ENCODE data around the gene LILRB2.

Gene LILRB2

DNA sequence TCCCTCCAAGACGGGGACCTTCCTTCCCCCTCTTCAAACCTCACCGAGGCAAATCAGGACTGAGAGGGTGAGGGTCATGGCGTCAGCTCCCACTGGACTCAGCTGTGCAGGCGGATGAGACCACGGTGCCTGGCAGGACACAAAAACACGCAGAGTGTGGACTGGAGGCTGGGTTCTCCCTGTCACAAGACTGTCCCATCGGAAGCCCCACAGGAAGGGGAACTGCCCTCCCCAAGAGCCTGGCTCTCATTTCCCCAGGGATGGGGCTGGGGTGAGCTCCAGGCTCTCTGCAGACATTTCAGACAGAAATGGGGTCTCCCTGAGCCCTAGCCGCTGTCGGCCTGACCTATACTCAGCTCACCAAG is 23.8 kb downstream of the LILRB2 start, which contains the start of gene LILRB5:
Gene LILRB5, minus strand, starts transcription at position 158 of the 365 bp plus-strand sequence. Its CDS starts 80 bp downstream, at position 78.
- peaks cover 0 to 5% (median 0%) of the 10 kb centered on the region in 5 donors for H3K36me3 ChIP-seq (ENCODE audit: control insufficient read depth in 5 of 5, insufficient read depth in 5 of 5, low read length in 5 of 5)
- peak within 1 kb of the TSS; percentile 23 for H3K27ac ChIP-seq (ENCODE audit: low read depth, low read length)
- peak within 1 kb of the TSS; percentile 38 to 63 (median 51) for H3K4me3 ChIP-seq (ENCODE audit: low read depth in 1 of 5, low read length in 5 of 5)
- peaks cover 20 to 39% (median 20%) of the 10 kb centered on the region in 5 donors for H3K27me3 ChIP-seq (ENCODE audit: control insufficient read depth in 5 of 5, insufficient read depth in 4 of 5, low read length in 5 of 5)
- H3K9ac ChIP-seq (ENCODE audit: low read length in 5 of 5): peak within 1 kb of the TSS in 4 of 5 donors; percentile 10 to 66 (median 41)
- H3K4me1 ChIP-seq (ENCODE audit: control insufficient read depth in 5 of 5, insufficient read depth in 5 of 5, low read length in 5 of 5): peaks cover 0 to 16% (median 0%) of the 10 kb centered on the region in 5 donors
- no peaks in the 10 kb centered on the region for H3K9me3 ChIP-seq (ENCODE audit: control insufficient read depth in 5 of 5, low read length in 5 of 5)

GRCh38 chr19:54256250-54257115 is 24.4 kb downstream of the LILRB2 start:
- peak overlapping the region; percentile 38 to 63 (median 51) for H3K4me3 ChIP-seq (ENCODE audit: low read depth in 1 of 5, low read length in 5 of 5)

DNA sequence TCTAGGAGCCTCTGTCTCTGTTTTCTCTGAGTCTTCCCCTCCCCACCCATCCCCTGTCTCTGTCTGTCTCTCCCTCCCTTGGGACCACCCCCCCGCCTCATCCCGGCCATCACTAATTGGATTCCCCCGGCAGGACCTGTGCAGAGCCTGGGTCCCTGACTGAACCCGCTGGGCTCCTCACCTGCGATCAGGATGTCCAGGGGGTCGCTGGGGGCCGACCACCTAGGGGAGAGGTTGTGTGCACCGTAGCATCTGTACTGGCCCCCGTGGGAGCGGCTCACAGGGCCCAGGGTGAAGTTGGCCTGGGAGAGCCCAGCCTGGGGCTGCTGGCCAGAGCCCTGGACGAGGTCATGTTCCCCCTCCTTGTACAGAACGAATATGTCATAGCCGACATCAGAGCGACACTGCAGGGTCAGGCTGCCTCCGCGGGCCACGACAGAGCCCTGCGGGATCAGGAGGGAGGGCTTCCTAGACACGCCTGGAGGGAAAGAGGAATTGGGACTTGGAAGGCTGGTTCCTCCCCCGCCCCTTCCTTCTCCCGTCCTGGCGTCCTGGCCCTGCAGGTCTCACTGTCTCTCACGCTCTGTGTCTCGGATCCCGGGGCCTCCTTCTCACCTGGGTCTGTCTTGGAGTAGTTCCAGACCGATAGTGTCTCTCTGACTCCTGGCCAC is 25.7 kb downstream of the LILRB2 start:
- H3K27me3 ChIP-seq (ENCODE audit: control insufficient read depth in 5 of 5, insufficient read depth in 4 of 5, low read length in 5 of 5): peaks cover 20 to 40% (median 20%) of the 10 kb centered on the region in 5 donors
- peak overlapping the region in 1 of 5 donors; percentile 10 for H3K9ac ChIP-seq (ENCODE audit: low read length in 5 of 5)
- peaks cover 0 to 16% (median 0%) of the 10 kb centered on the region in 5 donors for H3K4me1 ChIP-seq (ENCODE audit: control insufficient read depth in 5 of 5, insufficient read depth in 5 of 5, low read length in 5 of 5)
- H3K9me3 ChIP-seq (ENCODE audit: control insufficient read depth in 5 of 5, low read length in 5 of 5): no peaks in the 10 kb centered on the region
- no peak overlapping the region for H3K27ac ChIP-seq (ENCODE audit: low read depth, low read length)
- H3K4me3 ChIP-seq (ENCODE audit: low read depth in 1 of 5, low read length in 5 of 5): peak overlapping the region in 4 of 5 donors; percentile 49 to 63 (median 52)
- peaks cover 0 to 5% (median 0%) of the 10 kb centered on the region in 5 donors for H3K36me3 ChIP-seq (ENCODE audit: control insufficient read depth in 5 of 5, insufficient read depth in 5 of 5, low read length in 5 of 5)

More at GRCh38 chr19:54256250-54257115, 24.4 kb downstream of the LILRB2 start:
- H3K36me3 ChIP-seq (ENCODE audit: control insufficient read depth in 5 of 5, insufficient read depth in 5 of 5, low read length in 5 of 5): peaks cover 0 to 5% (median 0%) of the 10 kb centered on the region in 5 donors
- peak overlapping the region; percentile 23 for H3K27ac ChIP-seq (ENCODE audit: low read depth, low read length)
- H3K27me3 ChIP-seq (ENCODE audit: control insufficient read depth in 5 of 5, insufficient read depth in 4 of 5, low read length in 5 of 5): peaks cover 20 to 40% (median 20%) of the 10 kb centered on the region in 5 donors
- no peaks in the 10 kb centered on the region for H3K9me3 ChIP-seq (ENCODE audit: control insufficient read depth in 5 of 5, low read length in 5 of 5)
- H3K9ac ChIP-seq (ENCODE audit: low read length in 5 of 5): peak overlapping the region in 4 of 5 donors; percentile 10 to 66 (median 41)
- H3K4me1 ChIP-seq (ENCODE audit: control insufficient read depth in 5 of 5, insufficient read depth in 5 of 5, low read length in 5 of 5): peaks cover 0 to 16% (median 0%) of the 10 kb centered on the region in 5 donors

DNA sequence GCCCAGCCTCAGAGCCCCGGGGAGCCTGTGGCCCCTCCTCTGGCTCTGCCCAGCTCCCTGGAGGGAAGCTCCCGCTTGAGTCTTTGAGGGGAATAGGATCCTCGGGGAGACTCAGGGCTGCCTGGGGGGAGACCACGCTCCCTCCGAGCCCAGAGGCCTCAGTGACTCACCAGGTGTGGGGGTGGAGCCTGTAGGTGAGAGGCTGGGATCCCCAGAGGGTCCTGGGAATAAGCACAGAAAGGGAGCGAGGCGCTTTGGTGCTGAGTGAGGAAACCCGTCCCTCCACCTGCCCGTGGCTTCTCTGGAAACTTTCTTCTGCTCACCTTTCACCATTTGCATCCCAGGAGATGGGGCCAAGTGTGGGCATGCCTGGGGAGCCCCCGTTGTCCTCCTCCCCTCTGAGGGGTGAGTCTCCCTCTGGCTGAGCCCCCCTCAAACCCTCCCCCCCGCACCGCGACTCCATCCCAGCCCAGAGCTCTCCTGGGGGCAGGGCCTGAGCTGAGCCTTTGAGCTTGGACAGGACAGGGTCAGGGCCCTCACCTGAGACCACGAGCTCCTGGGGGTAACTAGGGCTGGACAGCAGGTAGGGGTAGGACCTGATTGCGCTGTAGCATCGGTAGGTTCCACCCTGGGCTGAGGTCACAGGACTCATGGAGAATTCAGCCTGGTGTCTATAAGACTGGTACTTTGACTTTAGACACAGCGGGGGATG is 26.6 kb downstream of the LILRB2 start:
- Histone ChIP-seq H3K4me1 (ENCODE audit: control insufficient read depth in 5 of 5, insufficient read depth in 5 of 5, low read length in 5 of 5) (peaks cover 0 to 16% (median 0%) of the 10 kb centered on the region in 5 donors), H3K36me3 (ENCODE audit: control insufficient read depth in 5 of 5, insufficient read depth in 5 of 5, low read length in 5 of 5) (peaks cover 0 to 5% (median 0%) of the 10 kb centered on the region in 5 donors), H3K4me3 (ENCODE audit: low read depth in 1 of 5, low read length in 5 of 5) (peak overlapping the region in 1 of 5 donors; percentile 7), H3K9ac (ENCODE audit: low read length in 5 of 5) (no peak overlapping the region), H3K9me3 (ENCODE audit: control insufficient read depth in 5 of 5, low read length in 5 of 5) (no peaks in the 10 kb centered on the region), H3K27ac (ENCODE audit: low read depth, low read length) (no peak overlapping the region), H3K27me3 (ENCODE audit: control insufficient read depth in 5 of 5, insufficient read depth in 4 of 5, low read length in 5 of 5) (peaks cover 20 to 40% (median 20%) of the 10 kb centered on the region in 5 donors)

- no peak overlapping the region for H3K9ac ChIP-seq (ENCODE audit: low read length in 5 of 5)
- H3K27ac ChIP-seq (ENCODE audit: low read depth, low read length): no peak overlapping the region
- H3K9me3 ChIP-seq (ENCODE audit: control insufficient read depth in 5 of 5, low read length in 5 of 5): no peaks in the 10 kb centered on the region
- H3K27me3 ChIP-seq (ENCODE audit: control insufficient read depth in 5 of 5, insufficient read depth in 4 of 5, low read length in 5 of 5): peaks cover 20 to 40% (median 20%) of the 10 kb centered on the region in 5 donors
- peaks cover 0 to 5% (median 0%) of the 10 kb centered on the region in 5 donors for H3K36me3 ChIP-seq (ENCODE audit: control insufficient read depth in 5 of 5, insufficient read depth in 5 of 5, low read length in 5 of 5)
- H3K4me1 ChIP-seq (ENCODE audit: control insufficient read depth in 5 of 5, insufficient read depth in 5 of 5, low read length in 5 of 5): peaks cover 0 to 18% (median 0%) of the 10 kb centered on the region in 5 donors
- no peak overlapping the region for H3K4me3 ChIP-seq (ENCODE audit: low read depth in 1 of 5, low read length in 5 of 5)
These were observed 27.3 kb downstream of the LILRB2 start for GRCh38 chr19:54253331-54254194.

- H3K4me1 ChIP-seq (ENCODE audit: control insufficient read depth in 5 of 5, insufficient read depth in 5 of 5, low read length in 5 of 5): peaks cover 0 to 25% (median 2%) of the 10 kb centered on the region in 5 donors
- H3K9me3 ChIP-seq (ENCODE audit: control insufficient read depth in 5 of 5, low read length in 5 of 5): no peaks in the 10 kb centered on the region
- H3K4me3 ChIP-seq (ENCODE audit: low read depth in 1 of 5, low read length in 5 of 5): no peak overlapping the region
- H3K27ac ChIP-seq (ENCODE audit: low read depth, low read length): no peak overlapping the region
- no peak overlapping the region for H3K9ac ChIP-seq (ENCODE audit: low read length in 5 of 5)
- peaks cover 20 to 41% (median 20%) of the 10 kb centered on the region in 5 donors for H3K27me3 ChIP-seq (ENCODE audit: control insufficient read depth in 5 of 5, insufficient read depth in 4 of 5, low read length in 5 of 5)
- H3K36me3 ChIP-seq (ENCODE audit: control insufficient read depth in 5 of 5, insufficient read depth in 5 of 5, low read length in 5 of 5): peaks cover 0 to 5% (median 0%) of the 10 kb centered on the region in 5 donors
These were observed 28.1 kb downstream of the LILRB2 start for GRCh38 chr19:54252845-54253244.

GRCh38 chr19:54252243-54252642 is 28.7 kb downstream of the LILRB2 start:
- H3K9ac ChIP-seq (ENCODE audit: low read length in 5 of 5): no peak overlapping the region
- peaks cover 0 to 31% (median 4%) of the 10 kb centered on the region in 5 donors for H3K4me1 ChIP-seq (ENCODE audit: control insufficient read depth in 5 of 5, insufficient read depth in 5 of 5, low read length in 5 of 5)
- H3K4me3 ChIP-seq (ENCODE audit: low read depth in 1 of 5, low read length in 5 of 5): no peak overlapping the region
- no peak overlapping the region for H3K27ac ChIP-seq (ENCODE audit: low read depth, low read length)
- no peaks in the 10 kb centered on the region for H3K9me3 ChIP-seq (ENCODE audit: control insufficient read depth in 5 of 5, low read length in 5 of 5)
- H3K27me3 ChIP-seq (ENCODE audit: control insufficient read depth in 5 of 5, insufficient read depth in 4 of 5, low read length in 5 of 5): peaks cover 20 to 41% (median 25%) of the 10 kb centered on the region in 5 donors
- H3K36me3 ChIP-seq (ENCODE audit: control insufficient read depth in 5 of 5, insufficient read depth in 5 of 5, low read length in 5 of 5): peaks cover 0 to 5% (median 0%) of the 10 kb centered on the region in 5 donors

DNA sequence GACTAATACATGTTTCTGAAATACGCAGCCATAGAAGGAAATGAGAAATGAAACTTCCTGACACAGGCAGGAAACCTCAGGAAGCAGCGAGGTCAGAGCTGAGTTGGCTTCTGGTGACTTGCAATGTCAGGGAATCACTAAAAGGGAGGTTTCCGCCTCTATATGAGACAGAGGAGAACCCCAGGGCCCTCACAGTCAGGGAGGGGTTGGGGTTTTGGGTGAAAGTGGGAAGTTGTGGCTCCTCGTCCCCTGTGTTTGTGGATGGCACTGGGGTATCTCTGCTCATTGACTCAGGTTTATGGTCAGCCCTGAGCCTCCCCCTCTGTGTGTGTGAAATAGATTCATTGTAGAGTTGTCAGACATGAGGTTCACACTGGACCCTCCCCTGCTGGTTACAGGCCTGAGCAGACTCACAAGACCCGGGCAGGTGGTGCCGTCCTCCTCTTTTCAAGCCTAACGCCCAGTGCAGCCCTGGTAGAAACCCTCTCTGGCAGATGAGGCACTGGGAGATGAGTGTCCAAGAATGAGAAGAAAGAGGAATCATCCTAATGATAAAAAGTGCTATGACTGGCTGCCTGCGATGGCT is 32.8 kb downstream of the LILRB2 start:
- no peaks in the 10 kb centered on the region for H3K9me3 ChIP-seq (ENCODE audit: control insufficient read depth in 5 of 5, low read length in 5 of 5)
- peak overlapping the region in 1 of 5 donors; percentile 11 for H3K4me3 ChIP-seq (ENCODE audit: low read depth in 1 of 5, low read length in 5 of 5)
- H3K9ac ChIP-seq (ENCODE audit: low read length in 5 of 5): peak overlapping the region in 1 of 5 donors; percentile 11
- H3K4me1 ChIP-seq (ENCODE audit: control insufficient read depth in 5 of 5, insufficient read depth in 5 of 5, low read length in 5 of 5): peaks cover 0 to 24% (median 8%) of the 10 kb centered on the region in 5 donors
- peaks cover 0 to 5% (median 0%) of the 10 kb centered on the region in 5 donors for H3K36me3 ChIP-seq (ENCODE audit: control insufficient read depth in 5 of 5, insufficient read depth in 5 of 5, low read length in 5 of 5)
- H3K27me3 ChIP-seq (ENCODE audit: control insufficient read depth in 5 of 5, insufficient read depth in 4 of 5, low read length in 5 of 5): peaks cover 4 to 21% (median 9%) of the 10 kb centered on the region in 5 donors
- H3K27ac ChIP-seq (ENCODE audit: low read depth, low read length): peak overlapping the region; percentile 23

All from subcutaneous abdominal adipose tissue (tissue), 5 donors.